DOHH2 (cell line): ENCODE measurements around the gene GATAD2B.

ENCODE experiments used
- EZH2phosphoT487 ChIP-seq: fragments of 200-600 bp; sonication (generic); IDR thresholded peaks from 2 replicates; pipeline ENCODE4 v1.6.1; 2017; ENCODE audit warnings: borderline replicate concordance, mild to moderate bottlenecking, antibody characterized with exemption, low read length, moderate library complexity, mixed read lengths
- TF ChIP-seq, protein P1 (sequence below): fragments of 200-600 bp; sonication (generic); IDR thresholded peaks from one replicate; pipeline ENCODE4 v1.5.1; 2014; ENCODE audit warnings: antibody characterized with exemption, mild to moderate bottlenecking, low read depth, low read length; ENCODE audit not compliant: poor library complexity, severe bottlenecking

DNA sequence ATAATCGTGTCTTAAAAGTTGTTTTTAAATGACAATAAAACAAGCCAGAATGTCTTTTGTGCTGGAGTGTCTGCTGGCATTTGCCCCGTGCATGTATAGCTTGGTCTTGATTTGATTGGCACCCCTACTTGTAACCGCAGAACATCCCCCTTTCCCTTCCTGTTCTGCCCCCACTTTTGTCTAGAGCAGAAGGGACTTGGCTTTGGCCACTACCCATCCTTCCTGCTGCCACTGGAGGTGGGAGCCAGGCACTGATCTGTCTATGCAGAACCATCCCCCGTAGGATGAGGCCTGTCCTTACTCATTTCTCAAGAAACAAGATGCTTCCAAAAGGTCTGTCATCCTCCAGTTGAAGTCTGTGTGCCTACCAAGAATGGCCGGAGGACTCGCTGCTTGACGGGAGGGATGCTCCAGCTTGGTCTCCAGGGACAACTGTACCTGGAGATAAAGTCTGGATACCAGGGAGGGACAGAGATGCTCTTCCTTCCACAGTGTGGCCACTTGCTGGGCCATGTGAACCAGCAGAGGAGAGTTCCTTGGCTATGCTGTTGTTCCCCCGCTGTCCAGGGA lies 148.7 kb downstream of the GATAD2B start:
- TF ChIP-seq, protein P1, sequence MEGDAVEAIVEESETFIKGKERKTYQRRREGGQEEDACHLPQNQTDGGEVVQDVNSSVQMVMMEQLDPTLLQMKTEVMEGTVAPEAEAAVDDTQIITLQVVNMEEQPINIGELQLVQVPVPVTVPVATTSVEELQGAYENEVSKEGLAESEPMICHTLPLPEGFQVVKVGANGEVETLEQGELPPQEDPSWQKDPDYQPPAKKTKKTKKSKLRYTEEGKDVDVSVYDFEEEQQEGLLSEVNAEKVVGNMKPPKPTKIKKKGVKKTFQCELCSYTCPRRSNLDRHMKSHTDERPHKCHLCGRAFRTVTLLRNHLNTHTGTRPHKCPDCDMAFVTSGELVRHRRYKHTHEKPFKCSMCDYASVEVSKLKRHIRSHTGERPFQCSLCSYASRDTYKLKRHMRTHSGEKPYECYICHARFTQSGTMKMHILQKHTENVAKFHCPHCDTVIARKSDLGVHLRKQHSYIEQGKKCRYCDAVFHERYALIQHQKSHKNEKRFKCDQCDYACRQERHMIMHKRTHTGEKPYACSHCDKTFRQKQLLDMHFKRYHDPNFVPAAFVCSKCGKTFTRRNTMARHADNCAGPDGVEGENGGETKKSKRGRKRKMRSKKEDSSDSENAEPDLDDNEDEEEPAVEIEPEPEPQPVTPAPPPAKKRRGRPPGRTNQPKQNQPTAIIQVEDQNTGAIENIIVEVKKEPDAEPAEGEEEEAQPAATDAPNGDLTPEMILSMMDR, result no peak
- TF ChIP-seq EZH2phosphoT487, result no peak
